Fibroblast of the conjunctiva (primary cell): ENCODE data around the gene MAPKAPK5.
"Not testable (repeated sequence)": the region's sequence is repeated elsewhere in the genome, so short reads cannot be mapped to it uniquely, and the experiment has no call there.

Experiments
- DNase-seq: peaks from one replicate; pipeline ENCODE4 v3.0.0-alpha.2; 2010; ENCODE audit warnings: low read depth

The MAPKAPK5 gene

GRCh38 chr12:111827907-111828306 is 14.1 kb upstream of the MAPKAPK5 start:
- DNase-seq = no peak

- no peak for DNase-seq
Observed at GRCh38 chr12:111828338-111828979, 13.6 kb upstream of the MAPKAPK5 start.

GRCh38 chr12:111829635-111830034 is 12.4 kb upstream of the MAPKAPK5 start:
- not testable (repeated sequence) for DNase-seq

- DNase-seq = not testable (repeated sequence)
Observed at GRCh38 chr12:111834740-111835386, 7.2 kb upstream of the MAPKAPK5 start.

GRCh38 chr12:111835531-111836181 is 6.4 kb upstream of the MAPKAPK5 start:
- DNase-seq = not testable (repeated sequence)

- no peak for DNase-seq
Observed at GRCh38 chr12:111838353-111838752, 3.7 kb upstream of the MAPKAPK5 start.

- no peak for DNase-seq
Observed at GRCh38 chr12:111840807-111841206, 1.2 kb upstream of the MAPKAPK5 start.

- no peak for DNase-seq
Observed at GRCh38 chr12:111841236-111841749, 735 bp upstream of the MAPKAPK5 start.

GRCh38 chr12:111842556-111843396 is 748 bp downstream of the MAPKAPK5 start:
- DNase-seq = no peak

- no peak for DNase-seq
Observed at GRCh38 chr12:111846016-111846415, 4.0 kb downstream of the MAPKAPK5 start.

GRCh38 chr12:111850526-111850925 is 8.5 kb downstream of the MAPKAPK5 start:
- DNase-seq = no peak

- DNase-seq = no peak
Observed at GRCh38 chr12:111858186-111858585, 16.2 kb downstream of the MAPKAPK5 start.

GRCh38 chr12:111858778-111859177 is 16.8 kb downstream of the MAPKAPK5 start:
- no peak for DNase-seq

- DNase-seq = no peak
Observed at GRCh38 chr12:111864913-111865312, 22.9 kb downstream of the MAPKAPK5 start.

- DNase-seq = no peak
Observed at GRCh38 chr12:111867531-111867930, 25.5 kb downstream of the MAPKAPK5 start.

GRCh38 chr12:111868676-111869588 is 26.9 kb downstream of the MAPKAPK5 start:
- DNase-seq = no peak

GRCh38 chr12:111869671-111870070 is 27.6 kb downstream of the MAPKAPK5 start:
- no peak for DNase-seq

GRCh38 chr12:111870216-111870615 is 28.2 kb downstream of the MAPKAPK5 start:
- DNase-seq = no peak

GRCh38 chr12:111870706-111871105 is 28.7 kb downstream of the MAPKAPK5 start:
- DNase-seq = no peak

- DNase-seq = no peak
Observed at GRCh38 chr12:111873113-111873512, 31.1 kb downstream of the MAPKAPK5 start.

GRCh38 chr12:111881716-111882115 is 39.7 kb downstream of the MAPKAPK5 start:
- no peak for DNase-seq
